NCI-H774 (cell line): Measurements from ENCODE around the gene ARHGAP26.
A peak's percentile ranks its signal among the peaks of the same experiment; 100 is the strongest.

ENCODE experiments used
- DNase-seq: peaks from one replicate; lab custom pipeline; 2025; lab: John Stamatoyannopoulos, UW

The ARHGAP26 gene

GRCh38 chr5:143045062-143045461, 274.9 kb downstream of the ARHGAP26 start:
- no peak for DNase-seq

GRCh38 chr5:143046314-143046713, 276.1 kb downstream of the ARHGAP26 start:
- DNase-seq, result no peak

- no peak for DNase-seq
Measured at GRCh38 chr5:143047091-143047490, 276.9 kb downstream of the ARHGAP26 start.

GRCh38 chr5:143050183-143050582, 280.0 kb downstream of the ARHGAP26 start:
- DNase-seq, result no peak

GRCh38 chr5:143051244-143052058, 281.3 kb downstream of the ARHGAP26 start:
- peak; percentile 62 for DNase-seq

GRCh38 chr5:143052967-143053682, 282.9 kb downstream of the ARHGAP26 start:
- DNase-seq, result no peak

GRCh38 chr5:143053780-143054179, 283.6 kb downstream of the ARHGAP26 start:
- DNase-seq, result no peak

GRCh38 chr5:143054480-143054941, 284.3 kb downstream of the ARHGAP26 start:
- DNase-seq, result no peak

- no peak for DNase-seq
Measured at GRCh38 chr5:143055596-143056338, 285.6 kb downstream of the ARHGAP26 start.

GRCh38 chr5:143056339-143056704, 286.1 kb downstream of the ARHGAP26 start:
- DNase-seq, result no peak

- no peak for DNase-seq
Measured at GRCh38 chr5:143056792-143057579, 286.8 kb downstream of the ARHGAP26 start.

- DNase-seq, result no peak
Measured at GRCh38 chr5:143057580-143057999, 287.4 kb downstream of the ARHGAP26 start.

- DNase-seq, result no peak
Measured at GRCh38 chr5:143059355-143059754, 289.2 kb downstream of the ARHGAP26 start.

GRCh38 chr5:143059976-143060765, 290.0 kb downstream of the ARHGAP26 start:
- DNase-seq, result no peak

- DNase-seq, result no peak
Measured at GRCh38 chr5:143061161-143061945, 291.2 kb downstream of the ARHGAP26 start.

GRCh38 chr5:143062379-143062778, 292.2 kb downstream of the ARHGAP26 start:
- no peak for DNase-seq

- no peak for DNase-seq
Measured at GRCh38 chr5:143063175-143063970, 293.2 kb downstream of the ARHGAP26 start.

- no peak for DNase-seq
Measured at GRCh38 chr5:143064218-143064641, 294.1 kb downstream of the ARHGAP26 start.

- no peak for DNase-seq
Measured at GRCh38 chr5:143064676-143065075, 294.5 kb downstream of the ARHGAP26 start.
